AG08395 (cell line): Measurements from ENCODE around the gene MNT.

ENCODE experiments used
- DNase-seq: peaks from one replicate; pipeline ENCODE4 v3.0.0; 2012; ENCODE audit warnings: mixed read lengths, low spot score

Gene MNT

DNA sequence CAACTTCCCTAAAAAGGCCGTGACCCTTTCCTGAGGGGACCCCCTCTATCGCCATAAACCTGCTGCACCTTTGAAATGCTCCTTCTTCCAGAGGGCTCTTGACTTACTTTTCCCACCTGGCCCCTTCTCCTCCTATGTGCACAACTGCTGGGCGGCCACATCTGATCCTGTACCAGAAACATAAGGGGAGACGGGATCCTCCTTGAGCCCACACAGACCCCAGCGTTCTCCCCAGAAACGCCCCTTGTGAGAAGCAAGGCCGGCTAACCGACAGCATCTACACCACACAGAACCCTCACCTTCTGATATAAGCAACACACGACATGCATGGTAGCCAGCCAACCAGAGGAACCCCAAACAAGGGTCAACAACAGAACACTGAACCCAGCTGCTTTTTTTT lies 14.2 kb upstream of the MNT start:
- no peak for DNase-seq

DNA sequence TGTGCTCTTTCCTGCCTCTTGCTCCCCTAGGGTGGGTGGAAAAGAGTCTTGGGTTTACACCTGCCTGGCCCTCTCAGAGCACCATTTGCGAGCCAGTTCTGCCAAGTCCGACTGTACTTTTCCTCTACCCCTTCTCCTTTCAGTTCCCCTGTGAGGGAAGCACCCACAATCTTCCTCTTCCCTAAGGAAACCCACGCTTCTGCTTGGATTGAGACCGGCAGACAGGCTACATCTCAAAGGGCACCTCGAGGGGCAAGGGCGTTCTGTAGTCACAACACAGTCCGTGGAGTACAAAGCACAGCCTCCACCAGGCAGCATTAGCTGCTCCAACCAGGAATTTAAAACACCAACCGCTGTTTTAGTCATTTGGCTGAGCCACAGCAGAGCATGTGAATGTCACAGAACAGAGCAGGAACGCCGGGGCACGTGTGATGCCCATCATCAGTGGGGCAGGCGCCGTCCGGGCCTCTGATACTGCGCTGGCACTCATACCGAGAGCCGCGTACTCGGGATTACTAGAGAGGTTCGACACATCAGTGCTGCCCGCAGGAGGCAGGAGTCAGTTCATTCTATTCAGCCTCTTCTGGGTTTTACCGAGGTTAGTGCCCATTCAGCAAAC lies 13.7 kb upstream of the MNT start:
- no peak for DNase-seq

DNA sequence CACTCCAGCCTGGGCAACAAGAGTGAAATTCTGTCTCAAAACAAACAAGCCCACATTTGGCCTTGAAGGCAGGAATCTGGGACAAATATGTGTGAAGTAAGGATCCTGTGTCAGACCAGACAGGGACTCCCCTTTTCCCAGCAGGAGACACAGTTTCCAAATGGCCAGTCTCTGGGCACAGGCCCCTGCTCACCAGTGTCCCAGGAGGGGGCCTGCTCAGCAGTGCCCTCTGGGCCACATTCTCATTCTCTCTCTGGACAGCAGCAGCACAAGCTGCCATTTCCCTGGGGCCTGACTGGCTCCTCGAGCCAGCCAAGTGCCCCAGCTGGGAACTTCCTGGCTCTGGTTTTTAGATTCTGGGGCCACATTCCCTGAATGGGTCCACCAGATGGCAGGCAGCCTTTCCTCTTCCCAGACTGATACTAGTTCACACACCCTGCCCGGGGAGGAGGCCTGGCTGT lies 11.7 kb upstream of the MNT start:
- DNase-seq = peak; percentile 61

DNA sequence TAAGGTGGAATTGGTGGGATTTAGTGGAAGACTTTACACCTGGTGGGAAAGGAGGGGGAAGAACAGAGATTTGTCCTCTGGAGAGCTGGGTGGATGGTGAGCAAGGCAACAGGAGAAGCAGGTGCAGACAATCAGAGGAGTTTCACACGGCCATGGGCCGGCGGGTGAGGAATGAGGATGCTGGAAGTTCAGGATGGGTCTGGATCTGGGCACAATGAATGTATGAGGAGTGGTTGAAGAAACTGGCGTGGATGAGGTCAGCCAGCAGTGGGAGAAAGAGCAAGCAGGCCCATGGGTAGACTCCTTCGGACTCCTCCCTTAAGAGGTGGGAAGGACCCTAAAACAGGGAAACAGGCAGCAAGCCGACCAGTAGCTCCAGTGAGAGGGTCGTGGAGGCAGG lies 10.1 kb upstream of the MNT start:
- no peak for DNase-seq

DNA sequence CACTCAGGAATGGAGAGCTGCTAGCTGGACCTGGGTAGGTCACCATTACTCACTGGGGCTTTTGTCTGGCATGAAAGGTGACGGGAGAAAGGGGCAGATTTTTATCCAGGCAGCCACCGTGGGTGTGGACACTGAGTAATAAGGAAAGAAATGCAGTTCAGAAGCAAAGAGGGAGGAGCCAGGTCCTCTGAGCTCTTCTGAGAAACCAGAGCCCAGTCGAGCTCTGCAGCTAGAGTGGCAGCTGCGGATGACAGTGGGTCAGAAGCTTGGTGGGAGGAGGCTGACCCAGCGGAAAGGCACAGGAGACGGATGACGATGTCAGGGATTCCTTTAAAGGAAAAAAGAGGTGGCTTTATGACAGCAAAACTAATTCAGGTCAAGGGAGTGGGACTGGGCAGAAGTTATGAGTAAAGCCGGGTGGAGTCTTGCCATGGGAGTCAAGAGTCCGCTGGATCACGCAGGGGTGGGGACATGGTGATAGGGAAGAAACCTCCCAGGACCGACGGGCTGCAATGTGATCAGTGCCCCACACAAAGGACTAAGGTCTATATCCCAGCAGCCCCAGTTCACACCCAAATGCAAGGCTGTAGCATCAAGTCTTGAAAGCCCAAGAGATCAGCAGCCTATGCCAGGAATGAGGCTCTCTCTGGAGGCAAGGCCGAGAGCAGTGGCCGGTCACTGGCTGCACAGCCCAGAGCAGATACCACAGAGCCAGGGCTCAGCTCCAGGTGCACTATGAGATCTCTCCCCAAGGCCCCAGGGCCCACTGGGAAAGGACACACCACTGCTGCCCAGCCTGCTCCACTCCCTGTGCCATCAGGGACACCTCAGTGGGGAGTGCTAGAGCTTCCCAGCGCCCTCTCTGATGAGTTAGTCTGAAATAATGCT lies 6.3 kb upstream of the MNT start:
- DNase-seq = peak; percentile 84

DNA sequence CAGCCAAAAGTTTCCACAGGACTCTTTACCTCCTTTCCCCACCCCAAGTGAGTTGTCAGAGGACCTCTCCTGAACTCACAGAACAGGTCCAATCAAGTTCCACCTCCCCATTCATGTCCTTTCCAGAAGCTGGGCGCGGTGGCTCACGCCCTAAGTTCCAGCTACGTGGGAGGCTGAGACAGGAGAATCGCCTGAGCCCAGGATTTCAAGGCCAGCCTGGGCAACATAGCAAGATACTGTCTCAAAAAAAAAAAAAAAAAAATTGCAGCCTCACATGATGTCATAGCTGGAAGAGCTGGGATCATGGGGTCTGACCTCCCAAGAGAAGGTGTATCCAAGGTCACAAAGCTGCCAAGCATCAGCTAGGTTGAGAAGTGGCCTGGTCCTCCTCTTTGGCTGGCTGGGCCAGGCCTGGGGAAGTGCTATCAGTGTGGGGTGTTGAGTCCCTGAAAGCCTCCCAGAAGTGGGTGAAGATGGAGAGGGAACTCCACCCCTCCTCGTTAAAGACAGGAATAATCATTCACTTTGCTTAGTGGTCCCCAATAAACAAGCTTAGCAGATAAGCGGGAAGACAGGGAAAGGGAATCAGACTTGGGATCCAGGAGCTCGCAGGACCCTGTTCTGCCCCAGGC lies 5.5 kb upstream of the MNT start:
- no peak for DNase-seq

DNA sequence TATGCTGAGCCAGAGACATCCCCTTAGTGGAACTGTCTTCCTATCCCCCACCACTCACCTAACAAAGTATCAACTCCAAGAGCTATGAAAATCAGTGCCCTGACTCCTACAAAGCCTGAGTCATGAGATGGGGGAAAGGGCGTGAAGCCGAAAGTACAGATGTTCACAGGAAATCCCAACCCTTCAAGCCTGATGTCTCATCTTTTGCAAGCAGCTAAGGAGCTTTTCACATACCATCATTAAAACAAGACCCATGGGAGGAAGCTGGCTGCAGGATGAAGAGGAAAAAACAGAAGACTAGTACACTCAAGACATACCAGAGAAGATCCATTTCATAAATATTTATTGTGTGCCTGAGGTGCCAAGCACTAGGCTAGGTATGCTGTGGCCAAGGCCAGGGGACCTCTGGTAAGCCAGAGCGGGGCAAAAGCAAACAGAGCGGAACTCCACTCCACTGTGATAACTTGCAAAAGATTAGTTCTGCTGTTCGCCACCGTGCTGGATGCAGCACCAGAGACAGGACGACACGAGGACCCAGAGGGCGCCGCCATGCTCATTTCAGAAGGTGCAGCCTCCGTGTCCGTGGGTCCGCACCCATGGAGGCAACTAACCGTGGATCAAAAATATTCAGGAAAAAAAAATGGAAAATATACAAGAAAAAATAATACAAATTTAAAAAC lies 4.5 kb upstream of the MNT start:
- DNase-seq = peak; percentile 69

DNA sequence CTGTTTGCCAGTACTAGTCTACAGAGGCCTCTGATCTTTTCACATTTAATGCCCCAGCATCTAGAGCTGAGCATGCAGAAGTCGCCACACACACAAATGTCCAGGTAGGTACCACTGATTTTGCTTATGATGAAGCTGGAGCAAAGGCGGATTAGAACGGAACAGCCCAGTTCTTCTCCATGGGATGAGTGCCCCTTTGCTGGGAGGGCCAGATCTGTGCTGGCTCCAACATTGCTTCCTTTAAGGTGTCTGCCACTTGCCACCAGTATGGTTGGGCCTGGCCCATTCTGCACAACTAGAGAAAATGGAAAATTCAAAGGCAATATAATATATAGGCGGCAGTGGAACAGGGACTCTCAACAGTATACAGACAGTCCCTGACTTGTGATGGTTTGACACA lies 2.2 kb upstream of the MNT start:
- no peak for DNase-seq

DNA sequence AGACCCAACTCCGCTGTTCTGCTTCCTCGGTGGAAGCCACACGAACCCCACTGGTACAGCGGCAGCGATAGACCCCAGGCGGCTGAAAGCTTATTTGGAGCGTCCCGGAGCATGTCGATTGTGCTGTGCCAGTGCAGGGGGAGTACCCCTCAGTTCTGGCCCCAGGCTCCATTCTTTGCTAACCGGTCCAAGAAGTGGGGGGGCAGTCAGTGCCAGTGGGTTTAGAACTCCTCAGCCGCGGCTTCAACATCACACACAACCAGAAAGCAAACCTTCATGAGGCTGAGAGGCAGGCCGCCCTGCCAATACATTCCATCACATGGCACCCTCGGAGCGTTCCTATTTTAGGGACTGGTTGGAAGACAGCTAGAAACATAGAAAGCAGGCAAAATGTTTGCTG lies 1.7 kb upstream of the MNT start:
- no peak for DNase-seq

DNA sequence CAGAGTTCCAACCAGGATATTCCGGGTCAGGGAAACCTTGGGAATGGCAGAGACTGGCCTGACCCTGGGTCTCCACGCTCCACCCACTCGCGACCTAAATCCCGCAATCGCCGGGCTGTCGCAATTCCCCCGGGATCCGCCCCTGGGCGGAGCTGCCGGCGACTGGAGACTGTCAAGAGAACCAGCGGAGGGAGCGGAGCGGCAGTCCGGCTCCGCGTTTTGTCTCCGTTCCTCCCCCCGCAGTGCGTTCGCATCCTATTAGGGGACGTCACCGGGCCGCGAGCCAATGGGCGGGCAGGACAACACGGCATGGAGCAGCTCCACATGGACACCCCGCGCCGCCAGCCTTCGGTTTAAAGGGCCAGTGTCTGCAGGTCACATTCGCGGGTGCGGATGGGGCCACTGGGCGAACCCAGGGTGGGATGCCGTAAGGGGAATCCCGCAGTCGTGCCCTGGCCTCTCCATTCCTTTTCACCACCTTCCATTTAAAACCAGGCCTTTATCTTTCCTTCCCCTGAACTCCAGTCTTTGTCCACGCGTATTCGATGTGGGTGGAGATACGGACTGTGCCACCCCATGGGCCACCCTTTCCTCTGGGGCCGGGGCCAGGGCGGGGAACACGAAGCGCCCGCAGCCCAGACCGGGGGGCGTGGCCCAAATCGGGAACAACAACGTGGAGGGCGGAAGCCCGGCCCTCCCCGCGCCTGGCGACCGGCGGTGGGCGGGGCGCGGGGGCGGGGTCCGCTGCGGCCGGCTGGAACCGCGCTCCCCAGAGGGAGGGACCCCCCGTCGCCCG lies 764 bp upstream of the MNT start:
- peak; percentile 92 for DNase-seq

DNA sequence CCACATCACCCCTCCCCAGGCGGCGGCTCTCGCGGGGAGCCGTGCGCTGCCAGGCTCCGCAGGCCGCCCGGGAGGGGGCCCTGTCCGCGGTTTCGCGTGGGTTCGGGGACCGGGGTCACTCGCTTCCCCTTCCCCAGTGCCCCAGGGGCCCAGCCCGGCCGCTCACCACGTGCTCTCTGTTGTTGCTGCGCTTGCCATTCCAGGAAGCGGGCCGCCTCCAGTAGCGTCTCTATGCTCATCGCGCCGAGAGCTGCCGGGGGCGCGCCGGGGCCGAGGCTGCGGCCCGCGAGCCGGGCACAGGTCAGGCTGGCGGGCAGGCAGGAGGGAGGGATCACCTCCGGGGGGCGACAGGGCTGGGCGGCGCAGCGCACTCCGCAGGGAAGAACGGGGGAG lies 390 bp downstream of the MNT start:
- no peak for DNase-seq

DNA sequence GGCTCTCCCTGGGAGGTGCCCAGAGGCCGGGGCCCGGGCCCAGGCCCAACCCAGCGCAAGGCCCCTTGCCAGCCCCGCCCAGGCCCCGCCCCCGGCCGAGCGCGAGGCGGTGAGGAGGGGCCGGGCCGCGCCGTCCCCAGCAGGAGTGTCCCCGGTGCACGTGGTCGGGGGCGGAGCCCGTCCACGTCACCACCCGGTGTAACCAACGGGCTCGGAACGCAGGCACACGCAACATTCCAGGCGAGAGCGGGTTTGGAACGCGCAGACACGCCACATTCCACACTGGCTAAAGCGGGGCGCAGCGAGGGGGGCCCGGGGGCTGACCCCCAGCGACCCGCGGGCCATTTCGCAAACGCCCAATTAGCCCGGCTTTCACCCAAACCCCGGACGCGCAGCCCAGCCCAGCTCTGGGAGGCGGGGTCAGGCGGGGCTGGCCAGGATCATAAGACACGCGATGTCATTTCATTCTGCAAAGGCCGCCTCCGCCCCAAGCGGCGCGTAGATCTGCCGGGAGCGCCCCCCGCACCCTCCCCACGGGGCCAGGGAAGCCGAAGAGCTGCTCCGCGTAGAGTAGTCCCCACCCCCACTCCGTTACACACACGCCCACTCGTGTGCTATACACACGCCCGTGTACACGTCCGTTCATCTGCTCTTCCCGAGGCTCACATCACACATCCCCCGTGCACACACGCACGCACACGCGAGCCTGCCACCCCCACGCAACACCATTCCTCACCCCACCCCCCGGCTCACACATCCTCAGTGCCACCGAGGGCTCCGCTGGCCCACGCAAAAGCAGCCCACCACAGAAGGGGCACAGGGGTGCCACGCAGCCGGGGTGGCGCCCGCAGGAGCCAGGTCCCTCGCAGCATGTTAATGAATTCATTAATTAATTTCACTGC lies 1.0 kb downstream of the MNT start:
- DNase-seq = peak; percentile 93

DNA sequence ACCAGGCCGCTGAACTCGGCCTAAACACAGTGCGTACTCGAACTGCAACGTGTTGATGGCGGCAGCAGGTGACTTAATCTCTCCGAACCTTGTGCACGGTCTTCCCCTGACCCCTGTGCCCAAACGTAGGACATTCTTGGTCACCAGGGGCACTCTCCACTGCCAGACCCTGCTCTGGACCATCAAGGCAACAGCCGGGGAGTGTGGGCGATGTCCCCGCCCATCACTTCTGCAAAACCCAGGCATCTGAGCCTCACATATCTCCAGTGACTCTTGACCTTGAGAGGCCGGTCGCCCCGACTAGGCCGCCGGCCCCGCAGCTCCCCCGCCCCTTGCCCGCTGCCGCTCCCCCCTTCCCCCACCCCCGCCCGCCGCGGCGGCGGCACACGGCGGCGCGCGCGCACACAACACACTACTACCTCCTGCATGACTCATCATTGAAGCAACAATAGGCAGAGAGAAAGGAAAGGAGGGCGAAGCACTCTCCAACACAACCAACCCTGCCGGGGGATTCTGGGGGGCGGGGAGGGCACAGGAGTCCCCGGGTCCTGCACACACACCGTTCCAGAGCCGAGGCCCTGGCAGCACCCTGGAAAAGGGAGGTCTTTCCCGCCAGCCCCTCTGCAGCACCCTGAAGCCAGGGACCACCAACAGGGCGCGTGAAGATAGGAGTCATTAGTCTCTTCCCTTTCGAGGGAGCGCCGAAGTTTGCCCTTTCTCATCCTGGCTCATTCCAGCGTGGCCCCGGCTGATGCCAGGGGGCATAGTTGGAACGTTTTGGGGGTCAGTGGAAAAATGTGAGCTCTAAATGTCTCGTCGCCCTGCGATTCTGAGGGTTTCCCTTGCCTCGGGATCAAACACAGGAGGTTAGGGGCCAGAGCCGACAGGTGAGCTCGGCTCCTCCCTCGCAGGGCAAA lies 1.9 kb downstream of the MNT start:
- DNase-seq = peak; percentile 51

DNA sequence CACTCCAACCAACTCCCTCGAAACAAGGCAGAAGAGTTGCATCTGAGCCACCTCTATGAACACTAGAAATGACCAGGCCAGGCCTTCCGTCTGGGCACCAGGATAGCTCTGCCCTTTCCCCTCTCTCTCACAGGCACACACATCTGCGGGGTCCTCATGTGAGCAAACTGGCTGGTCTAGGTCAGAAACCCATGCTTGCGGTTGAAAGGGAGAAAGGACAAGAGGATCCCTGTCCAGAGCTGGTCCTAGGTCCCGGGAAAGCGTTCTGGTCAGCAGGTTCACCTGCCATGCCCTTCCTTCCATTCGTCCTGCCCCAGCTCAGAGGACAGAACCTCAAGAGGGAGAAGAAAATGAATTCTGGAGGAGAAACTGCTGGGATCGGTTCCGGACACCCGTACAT lies 2.7 kb downstream of the MNT start:
- DNase-seq = no peak

DNA sequence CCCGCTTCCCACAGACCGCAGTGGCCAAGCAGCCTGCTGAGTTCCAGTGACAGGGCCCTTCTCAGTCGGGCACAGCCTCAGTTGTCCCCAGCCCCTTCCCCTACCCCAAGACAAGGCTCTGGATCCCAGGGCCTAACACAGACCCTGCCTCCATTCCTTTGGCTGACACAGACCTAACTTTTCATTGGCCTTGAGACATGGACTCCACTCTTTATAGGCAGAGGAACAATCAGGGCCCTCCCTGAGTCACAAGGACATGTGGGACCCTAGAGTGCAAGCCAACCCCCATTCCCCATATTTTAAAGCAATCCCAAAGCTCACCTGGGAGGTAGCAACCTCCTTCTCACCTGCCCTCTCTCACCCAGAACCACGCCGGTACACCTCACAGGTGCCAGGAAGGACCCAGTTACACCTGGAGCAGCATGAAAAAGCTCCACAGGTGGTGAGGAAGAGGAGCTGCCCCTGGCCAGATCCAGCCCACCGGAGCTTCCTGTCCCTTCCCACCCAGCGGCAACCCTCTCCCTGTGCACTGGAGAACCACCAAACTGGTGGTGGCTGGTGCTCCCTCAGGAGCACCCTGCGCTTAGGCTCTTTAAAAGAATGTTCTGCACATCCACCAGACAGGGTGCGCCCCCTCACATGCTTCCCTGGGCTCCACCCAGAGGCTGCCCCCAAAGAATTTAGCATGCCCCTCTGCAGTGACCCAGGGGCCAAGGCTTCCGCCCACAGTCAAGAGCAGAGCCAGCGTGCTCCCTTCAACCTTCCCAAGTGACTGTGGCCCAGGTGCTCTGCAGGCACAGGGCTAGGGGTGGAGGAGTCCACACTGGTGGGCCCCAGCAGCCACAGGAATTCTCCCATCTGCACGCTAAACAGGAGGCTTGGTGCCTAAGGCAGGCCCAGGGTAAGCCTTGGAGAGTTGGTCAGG lies 3.4 kb downstream of the MNT start:
- DNase-seq = no peak

DNA sequence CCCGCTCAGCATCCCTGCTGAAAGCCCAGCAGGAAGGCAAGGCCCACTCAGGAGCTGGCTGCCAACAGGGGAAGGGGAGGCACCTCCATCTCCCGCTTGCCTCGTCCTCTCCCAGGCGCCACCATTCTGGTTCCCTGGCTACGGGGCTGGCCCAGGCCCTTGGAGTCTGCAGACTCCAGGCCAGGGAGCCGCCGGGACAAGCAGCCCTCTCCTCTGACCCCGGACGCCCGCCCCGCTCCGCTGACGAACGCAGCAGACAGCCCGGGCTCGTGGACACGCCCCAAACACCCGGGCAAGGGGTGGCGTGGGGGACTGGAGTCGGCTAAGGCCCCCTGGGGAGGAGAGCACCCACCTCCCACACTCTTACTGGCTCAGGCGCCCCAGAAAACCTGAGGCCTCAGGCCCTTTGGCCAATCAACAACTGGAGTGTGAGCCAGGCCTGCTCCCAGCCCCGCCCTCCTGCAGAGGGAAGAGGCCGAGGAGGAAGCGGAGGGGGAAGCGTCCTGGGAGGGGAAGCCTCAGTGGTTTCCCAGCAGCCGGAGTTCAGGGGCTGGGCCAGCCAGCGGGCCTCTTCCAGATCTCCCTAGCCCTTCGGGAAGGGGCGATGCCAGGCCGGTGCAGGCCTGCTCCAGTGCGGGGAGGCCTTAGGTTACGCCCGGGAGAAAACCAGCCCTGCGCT lies 4.2 kb downstream of the MNT start:
- DNase-seq = peak; percentile 73

DNA sequence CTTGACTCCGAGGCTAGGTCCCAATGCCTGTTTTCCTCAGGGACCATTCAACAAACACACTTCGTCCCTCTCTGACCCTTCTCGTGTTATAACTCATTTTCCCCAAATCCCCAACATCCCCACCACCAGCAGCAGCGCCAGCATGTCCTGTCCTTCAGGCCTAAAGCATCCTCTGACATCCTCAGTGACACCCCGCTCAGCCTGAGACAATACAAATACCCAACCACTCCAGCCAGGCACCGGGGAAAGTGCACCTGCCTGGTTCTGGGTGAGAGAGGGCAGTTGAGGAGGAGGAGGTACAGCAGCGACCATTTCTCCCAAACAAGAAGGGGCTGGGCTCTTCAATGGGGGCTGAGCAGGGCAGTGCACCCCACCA lies 4.7 kb downstream of the MNT start:
- no peak for DNase-seq
